ENCODE measurements around the gene PDIA5. TPM values are rescaled to one million over a fixed set of nuclear protein-coding genes. Genes with fewer than 3 reads are reported as not detected.

The PDIA5 gene
- 31.4 and 33.4 TPM in 2 replicates for total RNA-seq (2014; rRNA removed; shearing (Covaris generic))
- polyA plus RNA-seq (2015; cell fraction: cytosol; rRNA removed) = 51.4 and 53.4 TPM in 2 replicates
- polyA plus RNA-seq (2015; cell fraction: nucleus; rRNA removed) = 53.0 and 57.9 TPM in 2 replicates

GRCh38 chr3:123066896-123067688 is at the start of gene PDIA5:
TSS of gene PDIA5 (plus strand) at chr3:123067025. CDS start at chr3:123067165, 140 bp downstream.
- in situ Hi-C loops (cut with HindIII; ENCODE audit: low pct_unique_long_range_greater_than_20kb, low sequenced_read_pairs) = no loop called here
- DNase-seq (ENCODE audit: low read depth, low spot score) = peak; percentile 94

- no peak for DNase-seq (ENCODE audit: low read depth, low spot score)
- in situ Hi-C loops (cut with HindIII; ENCODE audit: low pct_unique_long_range_greater_than_20kb, low sequenced_read_pairs) = no loop called here
Observed at GRCh38 chr3:123018683-123019082, 48.1 kb upstream of the PDIA5 start.

- in situ Hi-C loops (cut with HindIII; ENCODE audit: low pct_unique_long_range_greater_than_20kb, low sequenced_read_pairs) = no loop called here
Observed at GRCh38 chr3:123019161-123019560, 47.7 kb upstream of the PDIA5 start.

GRCh38 chr3:123019591-123019990 is 47.2 kb upstream of the PDIA5 start:
- in situ Hi-C loops (cut with HindIII; ENCODE audit: low pct_unique_long_range_greater_than_20kb, low sequenced_read_pairs) = no loop called here
- no peak for DNase-seq (ENCODE audit: low read depth, low spot score)

More at GRCh38 chr3:123019161-123019560, 47.7 kb upstream of the PDIA5 start:
- no peak for DNase-seq (ENCODE audit: low read depth, low spot score)

- in situ Hi-C loops (cut with HindIII; ENCODE audit: low pct_unique_long_range_greater_than_20kb, low sequenced_read_pairs) = no loop called here
- no peak for DNase-seq (ENCODE audit: low read depth, low spot score)
Observed at GRCh38 chr3:123020709-123021108, 46.1 kb upstream of the PDIA5 start.

GRCh38 chr3:123021388-123021787 is 45.4 kb upstream of the PDIA5 start:
- no peak for DNase-seq (ENCODE audit: low read depth, low spot score)
- in situ Hi-C loops (cut with HindIII; ENCODE audit: low pct_unique_long_range_greater_than_20kb, low sequenced_read_pairs) = no loop called here

- DNase-seq (ENCODE audit: low read depth, low spot score) = no peak
- in situ Hi-C loops (cut with HindIII; ENCODE audit: low pct_unique_long_range_greater_than_20kb, low sequenced_read_pairs) = no loop called here
Observed at GRCh38 chr3:123021996-123022510, 44.8 kb upstream of the PDIA5 start.

GRCh38 chr3:123024056-123024455 is 42.8 kb upstream of the PDIA5 start:
- DNase-seq (ENCODE audit: low read depth, low spot score) = no peak
- in situ Hi-C loops (cut with HindIII; ENCODE audit: low pct_unique_long_range_greater_than_20kb, low sequenced_read_pairs) = no loop called here

GRCh38 chr3:123025642-123026521 is 40.9 kb upstream of the PDIA5 start:
- in situ Hi-C loops (cut with HindIII; ENCODE audit: low pct_unique_long_range_greater_than_20kb, low sequenced_read_pairs) = no loop called here
- DNase-seq (ENCODE audit: low read depth, low spot score) = no peak

- in situ Hi-C loops (cut with HindIII; ENCODE audit: low pct_unique_long_range_greater_than_20kb, low sequenced_read_pairs) = no loop called here
- no peak for DNase-seq (ENCODE audit: low read depth, low spot score)
Observed at GRCh38 chr3:123026565-123027291, 40.1 kb upstream of the PDIA5 start.

GRCh38 chr3:123027292-123028232 is 39.3 kb upstream of the PDIA5 start, which contains the start of gene SEMA5B:
TSS of gene SEMA5B (minus strand) at chr3:123027763. CDS start at chr3:122961263, 66,500 bp downstream.
- in situ Hi-C loops (cut with HindIII; ENCODE audit: low pct_unique_long_range_greater_than_20kb, low sequenced_read_pairs) = no loop called here
- no peak for DNase-seq (ENCODE audit: low read depth, low spot score)

GRCh38 chr3:123028233-123028828 is 38.5 kb upstream of the PDIA5 start:
- peak; percentile 71 for DNase-seq (ENCODE audit: low read depth, low spot score)
- in situ Hi-C loops (cut with HindIII; ENCODE audit: low pct_unique_long_range_greater_than_20kb, low sequenced_read_pairs) = no loop called here

- in situ Hi-C loops (cut with HindIII; ENCODE audit: low pct_unique_long_range_greater_than_20kb, low sequenced_read_pairs) = no loop called here
- DNase-seq (ENCODE audit: low read depth, low spot score) = no peak
Observed at GRCh38 chr3:123031051-123031450, 35.8 kb upstream of the PDIA5 start.

- in situ Hi-C loops (cut with HindIII; ENCODE audit: low pct_unique_long_range_greater_than_20kb, low sequenced_read_pairs) = no loop called here
- no peak for DNase-seq (ENCODE audit: low read depth, low spot score)
Observed at GRCh38 chr3:123032057-123032456, 34.8 kb upstream of the PDIA5 start.

- in situ Hi-C loops (cut with HindIII; ENCODE audit: low pct_unique_long_range_greater_than_20kb, low sequenced_read_pairs) = no loop called here
- DNase-seq (ENCODE audit: low read depth, low spot score) = no peak
Observed at GRCh38 chr3:123034120-123034519, 32.7 kb upstream of the PDIA5 start.

- DNase-seq (ENCODE audit: low read depth, low spot score) = no peak
- in situ Hi-C loops (cut with HindIII; ENCODE audit: low pct_unique_long_range_greater_than_20kb, low sequenced_read_pairs) = no loop called here
Observed at GRCh38 chr3:123034996-123035395, 31.8 kb upstream of the PDIA5 start.

Measured in SK-MEL-5 (cell line).